Esophagus muscularis mucosa (tissue), 3 donors: ENCODE results near the gene NIPAL4.

ENCODE experiments used
- CTCF ChIP-seq, 3 experiments: fragments of 200-600 bp in 2 of 3; fragments of 450-650 bp in 1 of 3; sonication (generic) in 2 of 3; IDR thresholded peaks; one replicate each; pipeline ENCODE4 v1.5.1; 2017 to 2019; ENCODE audit warnings: antibody characterized with exemption in 3 of 3, mild to moderate bottlenecking in 2 of 3, moderate library complexity in 1 of 3
- EP300 ChIP-seq: sonication (generic); formaldehyde crosslinking; IDR thresholded peaks from one replicate; pipeline ENCODE4 v1.6.1; 2017; ENCODE audit warnings: antibody characterized with exemption

GRCh38 chr5:157456301-157456700 lies 3.7 kb upstream of the NIPAL4 start:
- TF ChIP-seq EP300 (no peak), CTCF (IDR thresholded peaks at IDR 0.05) (no peak)
